ENCODE data around the gene PPP1R26. TPM values are rescaled to one million over a fixed set of nuclear protein-coding genes. Genes with fewer than 3 reads are reported as not detected.
"Not testable (repeated sequence)": the region's sequence is repeated elsewhere in the genome, so short reads cannot be mapped to it uniquely, and the experiment has no call there.

Gene PPP1R26
- total and polyA plus RNA-seq, 9 donors = 3.4 to 19.9 (median 14.7) TPM

- no peak overlapping the region for H3K4me3 ChIP-seq
- H3K27me3 ChIP-seq = no peaks in the 10 kb centered on the region
- no peak overlapping the region for H3K27ac ChIP-seq
- intact Hi-C loops (cut with DNase I) = no loop called here
- H3K4me1 ChIP-seq (ENCODE audit: insufficient read depth) = no peaks in the 10 kb centered on the region
- 43 to 54% (median 46%) methylated on average over 7 of the region's 7 CpGs for WGBS, 3 donors
- H3K9me3 ChIP-seq = no peaks in the 10 kb centered on the region
- no peaks in the 10 kb centered on the region for H3K36me3 ChIP-seq
- DNase-seq = peak in 1 of 5 donors; percentile 3
- TF ChIP-seq EP300 (IDR thresholded peaks at IDR 0.05) = no peak
- no peak for TF ChIP-seq POLR2A (IDR thresholded peaks at IDR 0.05)
Observed at GRCh38 chr9:135512904-135513303, 33.3 kb downstream of the PPP1R26 start.

- no peak overlapping the region for H3K27ac ChIP-seq
- TF ChIP-seq, protein P1, sequence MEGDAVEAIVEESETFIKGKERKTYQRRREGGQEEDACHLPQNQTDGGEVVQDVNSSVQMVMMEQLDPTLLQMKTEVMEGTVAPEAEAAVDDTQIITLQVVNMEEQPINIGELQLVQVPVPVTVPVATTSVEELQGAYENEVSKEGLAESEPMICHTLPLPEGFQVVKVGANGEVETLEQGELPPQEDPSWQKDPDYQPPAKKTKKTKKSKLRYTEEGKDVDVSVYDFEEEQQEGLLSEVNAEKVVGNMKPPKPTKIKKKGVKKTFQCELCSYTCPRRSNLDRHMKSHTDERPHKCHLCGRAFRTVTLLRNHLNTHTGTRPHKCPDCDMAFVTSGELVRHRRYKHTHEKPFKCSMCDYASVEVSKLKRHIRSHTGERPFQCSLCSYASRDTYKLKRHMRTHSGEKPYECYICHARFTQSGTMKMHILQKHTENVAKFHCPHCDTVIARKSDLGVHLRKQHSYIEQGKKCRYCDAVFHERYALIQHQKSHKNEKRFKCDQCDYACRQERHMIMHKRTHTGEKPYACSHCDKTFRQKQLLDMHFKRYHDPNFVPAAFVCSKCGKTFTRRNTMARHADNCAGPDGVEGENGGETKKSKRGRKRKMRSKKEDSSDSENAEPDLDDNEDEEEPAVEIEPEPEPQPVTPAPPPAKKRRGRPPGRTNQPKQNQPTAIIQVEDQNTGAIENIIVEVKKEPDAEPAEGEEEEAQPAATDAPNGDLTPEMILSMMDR (IDR thresholded peaks at IDR 0.05) = no peak
- TF ChIP-seq EP300 (IDR thresholded peaks at IDR 0.05) = no peak
- TF ChIP-seq POLR2A (IDR thresholded peaks at IDR 0.05) = no peak
- no peaks in the 10 kb centered on the region for H3K9me3 ChIP-seq
- H3K4me3 ChIP-seq = no peak overlapping the region
- H3K36me3 ChIP-seq = no peaks in the 10 kb centered on the region
- intact Hi-C loops (cut with DNase I) = no loop called here
- DNase-seq = peak in 1 of 5 donors; percentile 11
- WGBS, 3 donors = 77 to 84% (median 83%) methylated on average over 19 of the region's 19 CpGs
- H3K4me1 ChIP-seq (ENCODE audit: insufficient read depth) = no peaks in the 10 kb centered on the region
- no peaks in the 10 kb centered on the region for H3K27me3 ChIP-seq
Observed at GRCh38 chr9:135513351-135513846, 33.8 kb downstream of the PPP1R26 start.

DNA sequence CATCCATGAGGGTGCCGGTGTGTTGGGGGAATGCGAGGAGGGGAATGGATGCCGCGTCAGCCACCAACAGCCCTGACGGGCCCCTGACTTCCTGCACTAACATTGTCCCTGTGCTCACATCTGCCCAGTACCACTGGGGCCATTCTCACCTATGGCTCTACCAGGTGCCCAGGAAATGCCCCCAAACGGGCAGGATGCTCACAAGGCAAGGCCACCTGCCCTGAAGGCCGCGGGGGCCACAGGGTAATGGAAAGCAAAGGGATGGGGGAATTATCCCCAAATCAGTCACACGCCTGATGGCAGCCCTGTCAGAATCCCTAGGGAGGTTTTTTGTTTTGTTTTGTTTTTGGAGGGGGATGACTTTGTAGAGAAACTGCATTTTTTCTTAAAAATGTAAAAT lies 34.3 kb downstream of the PPP1R26 start:
- H3K27me3 ChIP-seq; H3K27ac ChIP-seq; H3K4me1 ChIP-seq (ENCODE audit: insufficient read depth); H3K9me3 ChIP-seq; DNase-seq; H3K36me3 ChIP-seq; H3K4me3 ChIP-seq; intact Hi-C loops (cut with DNase I): not testable (repeated sequence)
- WGBS, 3 donors = 80 to 90% (median 82%) methylated on average over 6 to 9 of the region's 9 CpGs

- H3K4me1 ChIP-seq (ENCODE audit: insufficient read depth) = no peaks in the 10 kb centered on the region
- H3K27ac ChIP-seq = no peak overlapping the region
- 74 to 82% (median 75%) methylated on average over 17 of the region's 17 CpGs for WGBS, 3 donors
Observed at GRCh38 chr9:135514342-135515082, 34.9 kb downstream of the PPP1R26 start.

GRCh38 chr9:135515083-135515951 lies 35.7 kb downstream of the PPP1R26 start:
- 84 to 87% (median 85%) methylated on average over 30 to 31 of the region's 31 CpGs for WGBS, 3 donors
- intact Hi-C loops (cut with DNase I) = no loop called here
- TF ChIP-seq EP300 (IDR thresholded peaks at IDR 0.05) (no peak), POLR2A (IDR thresholded peaks at IDR 0.05) (no peak)
- TF ChIP-seq, protein P1 (IDR thresholded peaks at IDR 0.05) = no peak
- no peak overlapping the region for H3K27ac ChIP-seq
- no peaks in the 10 kb centered on the region for H3K27me3 ChIP-seq
- H3K36me3 ChIP-seq = no peaks in the 10 kb centered on the region
- H3K9me3 ChIP-seq = no peaks in the 10 kb centered on the region
- no peak overlapping the region for H3K4me3 ChIP-seq
- H3K4me1 ChIP-seq (ENCODE audit: insufficient read depth) = no peaks in the 10 kb centered on the region
- peak in 1 of 5 donors; percentile 10 for DNase-seq

More at GRCh38 chr9:135514342-135515082, 34.9 kb downstream of the PPP1R26 start:
- peak in 1 of 5 donors; percentile 2 for DNase-seq
- intact Hi-C loops (cut with DNase I) = no loop called here
- H3K36me3 ChIP-seq = no peaks in the 10 kb centered on the region
- H3K27me3 ChIP-seq = no peaks in the 10 kb centered on the region
- H3K9me3 ChIP-seq = no peaks in the 10 kb centered on the region
- TF ChIP-seq EP300 (IDR thresholded peaks at IDR 0.05) (no peak), POLR2A (IDR thresholded peaks at IDR 0.05) (no peak)
- TF ChIP-seq, protein P1 (IDR thresholded peaks at IDR 0.05) = no peak
- H3K4me3 ChIP-seq = no peak overlapping the region
